Neuronal stem cell (in vitro differentiated cells): Measurements from ENCODE around the gene GRPEL2.

Experiments
- DNase-seq: peaks from one replicate; pipeline ENCODE4 v3.0.0-alpha.2; 2013; ENCODE audit warnings: low spot score
- H2AFZ ChIP-seq: one replicate; pipeline ENCODE4 v1.6.1; 2013; ENCODE audit warnings: mild to moderate bottlenecking, low read length, inconsistent platforms
- H2AK5ac ChIP-seq: 2 replicates; pipeline ENCODE4 v1.6.1; 2013; ENCODE audit warnings: low read depth, mild to moderate bottlenecking, inconsistent platforms, low read length, moderate library complexity, mixed read lengths
- H2BK120ac ChIP-seq: 2 replicates; pipeline ENCODE4 v1.6.1; 2013; ENCODE audit warnings: low read depth, mild to moderate bottlenecking, inconsistent platforms, low read length, moderate library complexity, mixed read lengths
- H2BK12ac ChIP-seq: one replicate; pipeline ENCODE4 v1.6.1; 2013; ENCODE audit warnings: low read length, inconsistent platforms
- H2BK15ac ChIP-seq: 2 replicates; pipeline ENCODE4 v1.6.1; 2013; ENCODE audit warnings: mild to moderate bottlenecking, low read length, inconsistent platforms, mixed read lengths
- H2BK5ac ChIP-seq: one replicate; pipeline ENCODE4 v1.6.1; 2013; ENCODE audit warnings: inconsistent platforms, mild to moderate bottlenecking, low read length, moderate library complexity
- H3K14ac ChIP-seq: one replicate; pipeline ENCODE4 v1.6.1; 2013; ENCODE audit warnings: low read length, inconsistent platforms
- H3K18ac ChIP-seq: 2 replicates; pipeline ENCODE4 v1.6.1; 2013; ENCODE audit warnings: low read length, inconsistent platforms
- H3K23ac ChIP-seq: 2 replicates; pipeline ENCODE4 v1.6.1; 2013; ENCODE audit warnings: low read depth, mild to moderate bottlenecking, mixed read lengths, low read length, inconsistent platforms; ENCODE audit not compliant: poor library complexity
- H3K27ac ChIP-seq: replicated peaks from 3 replicates; pipeline ENCODE4 v1.5.1; 2013; ENCODE audit warnings: low read length, inconsistent platforms
- H3K27me3 ChIP-seq, 3 experiments: 2 replicates each; pipeline ENCODE4 v1.6.1; 2013; ENCODE audit warnings: low read length in 3 of 3, mild to moderate bottlenecking in 2 of 3, inconsistent platforms in 1 of 3, low read depth in 1 of 3, mixed read lengths in 1 of 3, moderate library complexity in 1 of 3; ENCODE audit not compliant: control insufficient read depth in 3 of 3, insufficient read depth in 3 of 3
- H3K36me3 ChIP-seq, 2 donors: replicated peaks in 1 of 2; 2 replicates each; pipeline ENCODE4 v1.6.1; 2013; ENCODE audit warnings: low read length in 2 of 2; ENCODE audit not compliant: control insufficient read depth in 2 of 2, insufficient read depth in 2 of 2
- H3K4ac ChIP-seq: 2 replicates; pipeline ENCODE4 v1.6.1; 2013; ENCODE audit warnings: inconsistent platforms, mild to moderate bottlenecking, low read length, moderate library complexity
- H3K4me1 ChIP-seq, 2 donors: 1 replicate in 1 of 2; 2 replicates in 1 of 2; pipeline ENCODE4 v1.6.1; 2013; ENCODE audit warnings: low read length in 2 of 2, low read depth in 1 of 2; ENCODE audit not compliant: control insufficient read depth in 2 of 2, insufficient read depth in 1 of 2
- H3K4me2 ChIP-seq: one replicate; pipeline ENCODE4 v1.6.1; 2013; ENCODE audit warnings: mild to moderate bottlenecking, low read length, inconsistent platforms; ENCODE audit not compliant: insufficient read depth, poor library complexity, severe bottlenecking
- H3K4me3 ChIP-seq, 2 donors: 2 replicates each; pipeline ENCODE4 v1.5.1; 2013; ENCODE audit warnings: low read length in 2 of 2, mild to moderate bottlenecking in 2 of 2, inconsistent platforms in 1 of 2, moderate library complexity in 1 of 2
- H3K79me1 ChIP-seq: one replicate; pipeline ENCODE4 v1.6.1; 2013; ENCODE audit warnings: low read depth, mild to moderate bottlenecking, inconsistent platforms, low read length, moderate library complexity
- H3K9ac ChIP-seq: one replicate; pipeline ENCODE4 v1.6.1; 2013; ENCODE audit warnings: mild to moderate bottlenecking, low read depth, low read length, inconsistent platforms; ENCODE audit not compliant: poor library complexity
- H3K9me3 ChIP-seq, 2 donors: replicated peaks in 1 of 2; 2 replicates each; pipeline versions ENCODE3 to v1.6.1; 2013; ENCODE audit warnings: low read length in 2 of 2, mild to moderate bottlenecking in 2 of 2, inconsistent platforms in 1 of 2, low read depth in 1 of 2, mixed read lengths in 1 of 2, moderate library complexity in 1 of 2; ENCODE audit not compliant: control insufficient read depth in 2 of 2, insufficient read depth in 1 of 2
- H4K8ac ChIP-seq: one replicate; pipeline ENCODE4 v1.6.1; 2013; ENCODE audit warnings: low read depth, mild to moderate bottlenecking, inconsistent platforms, low read length, moderate library complexity
- H4K91ac ChIP-seq: one replicate; pipeline ENCODE4 v1.6.1; 2013; ENCODE audit warnings: low read length, low read depth, mild to moderate bottlenecking, inconsistent platforms; ENCODE audit not compliant: poor library complexity
- WGBS, 2 donors: extraction: QIAGEN DNeasy Blood & Tissue Kit; methylation state at CpG; one replicate each; pipeline ENCODE4 v1.1.7; 2013; ENCODE audit warnings: missing lambda C conversion rate in 2 of 2, mixed read lengths in 1 of 2; ENCODE audit not compliant: insufficient read length in 2 of 2, insufficient replicate concordance in 1 of 2; ENCODE audit errors: extremely low coverage in 2 of 2; 5-methylcytosine and 5-hydroxymethylcytosine counted together

Gene GRPEL2

GRCh38 chr5:149358868-149359495 is 13.7 kb downstream of the GRPEL2 start:
- H4K8ac ChIP-seq = no peak overlapping the region
- H3K79me1 ChIP-seq = no peaks in the 10 kb centered on the region
- no peak overlapping the region for H3K9ac ChIP-seq
- no peaks in the 10 kb centered on the region for H3K9me3 ChIP-seq
- H2BK5ac ChIP-seq = no peak overlapping the region
- H3K4me3 ChIP-seq = peak overlapping the region in 1 of 2 donors; percentile 88
- H3K27me3 ChIP-seq = no peaks in the 10 kb centered on the region
- H3K27ac ChIP-seq = no peak overlapping the region
- no peak overlapping the region for H2AK5ac ChIP-seq
- no peak overlapping the region for H3K4ac ChIP-seq
- peaks cover 5 to 7% of the 10 kb centered on the region in 2 donors for H3K4me1 ChIP-seq
- no peak overlapping the region for H2BK120ac ChIP-seq
- H3K23ac ChIP-seq = no peak overlapping the region
- no peak overlapping the region for H2BK12ac ChIP-seq
- DNase-seq = no peak
- no peak overlapping the region for H3K18ac ChIP-seq
- no peak overlapping the region for H2BK15ac ChIP-seq
- no peak overlapping the region for H2AFZ ChIP-seq
- H3K36me3 ChIP-seq = peaks cover 2 to 22% of the 10 kb centered on the region in 2 donors
- no peak overlapping the region for H3K14ac ChIP-seq
- H4K91ac ChIP-seq = no peak overlapping the region
- H3K4me2 ChIP-seq = no peak overlapping the region
- WGBS, 2 donors = no CpG with 5 or more reads among the region's 8 CpGs

GRCh38 chr5:149360272-149360671 is 15.0 kb downstream of the GRPEL2 start:
- H3K36me3 ChIP-seq = peaks cover 0 to 11% of the 10 kb centered on the region in 2 donors
- H4K8ac ChIP-seq = no peak overlapping the region
- no peak for DNase-seq
- no peak overlapping the region for H2BK5ac ChIP-seq
- no peak overlapping the region for H3K27ac ChIP-seq
- no peak overlapping the region for H2BK12ac ChIP-seq
- no CpG with 5 or more reads among the region's 1 CpG for WGBS, 2 donors
- no peak overlapping the region for H4K91ac ChIP-seq
- no peak overlapping the region for H3K23ac ChIP-seq
- no peak overlapping the region for H3K18ac ChIP-seq
- peaks cover 5 to 7% of the 10 kb centered on the region in 2 donors for H3K4me1 ChIP-seq
- no peak overlapping the region for H2AFZ ChIP-seq
- no peak overlapping the region for H3K4me2 ChIP-seq
- no peak overlapping the region for H2AK5ac ChIP-seq
- H3K9me3 ChIP-seq = no peaks in the 10 kb centered on the region
- H3K4me3 ChIP-seq = no peak overlapping the region
- no peaks in the 10 kb centered on the region for H3K79me1 ChIP-seq
- no peak overlapping the region for H3K9ac ChIP-seq
- no peak overlapping the region for H2BK15ac ChIP-seq
- H3K4ac ChIP-seq = no peak overlapping the region
- H3K14ac ChIP-seq = no peak overlapping the region
- H2BK120ac ChIP-seq = no peak overlapping the region
- H3K27me3 ChIP-seq = no peaks in the 10 kb centered on the region

- no peak overlapping the region for H4K91ac ChIP-seq
- no peaks in the 10 kb centered on the region for H3K79me1 ChIP-seq
- no peak overlapping the region for H3K4me2 ChIP-seq
- H2AFZ ChIP-seq = no peak overlapping the region
- H3K27ac ChIP-seq = no peak overlapping the region
- H3K9me3 ChIP-seq = no peaks in the 10 kb centered on the region
- H2BK12ac ChIP-seq = no peak overlapping the region
- no peak overlapping the region for H2BK15ac ChIP-seq
- H3K23ac ChIP-seq = no peak overlapping the region
- H3K27me3 ChIP-seq = no peaks in the 10 kb centered on the region
- H3K4me3 ChIP-seq = no peak overlapping the region
- H2AK5ac ChIP-seq = no peak overlapping the region
- no peak overlapping the region for H3K18ac ChIP-seq
- H3K36me3 ChIP-seq = no peaks in the 10 kb centered on the region
- H3K4me1 ChIP-seq = peaks cover 5 to 6% of the 10 kb centered on the region in 2 donors
- H3K9ac ChIP-seq = no peak overlapping the region
- no peak for DNase-seq
- H2BK5ac ChIP-seq = no peak overlapping the region
- H3K14ac ChIP-seq = no peak overlapping the region
- H4K8ac ChIP-seq = no peak overlapping the region
- no peak overlapping the region for H2BK120ac ChIP-seq
- H3K4ac ChIP-seq = no peak overlapping the region
- WGBS, 2 donors = no CpG with 5 or more reads among the region's 12 CpGs
Observed at GRCh38 chr5:149362541-149362940, 17.2 kb downstream of the GRPEL2 start.

- Histone ChIP-seq H3K27me3 (no peaks in the 10 kb centered on the region), H3K27ac (no peak overlapping the region), H2BK15ac (no peak overlapping the region), H4K91ac (no peak overlapping the region), H2AK5ac (no peak overlapping the region), H3K4me3 (no peak overlapping the region), H3K36me3 (peaks cover 0 to 3% of the 10 kb centered on the region in 2 donors), H3K4me2 (no peak overlapping the region), H3K9ac (no peak overlapping the region), H3K79me1 (no peaks in the 10 kb centered on the region), H3K14ac (no peak overlapping the region), H2BK5ac (no peak overlapping the region), H3K4ac (no peak overlapping the region), H3K4me1 (peaks cover 5 to 8% of the 10 kb centered on the region in 2 donors), H3K23ac (no peak overlapping the region), H4K8ac (no peak overlapping the region), H2AFZ (no peak overlapping the region), H2BK12ac (no peak overlapping the region), H3K9me3 (no peaks in the 10 kb centered on the region), H2BK120ac (no peak overlapping the region), H3K18ac (no peak overlapping the region)
- no peak for DNase-seq
Observed at GRCh38 chr5:149363358-149363757, 18.1 kb downstream of the GRPEL2 start.
